ENCODE data around the gene MINDY2.

MINDY2 gene

GRCh38 chr15:58889363-58889762 lies 118.3 kb downstream of the MINDY2 start:
- no peak for DNase-seq

GRCh38 chr15:58898150-58898680 lies 127.1 kb downstream of the MINDY2 start:
- no peak for DNase-seq

- no peak for DNase-seq
These were observed 129.5 kb downstream of the MINDY2 start for GRCh38 chr15:58900631-58901030.

GRCh38 chr15:58908550-58909309 lies 137.6 kb downstream of the MINDY2 start:
- DNase-seq, result no peak

- DNase-seq, result no peak
These were observed 138.5 kb downstream of the MINDY2 start for GRCh38 chr15:58909616-58910015.

- no peak for DNase-seq
These were observed 139.4 kb downstream of the MINDY2 start for GRCh38 chr15:58910456-58910855.

All from NCI-H2081 (cell line).